Lower lobe of right lung (tissue), 2 donors: ENCODE results near the gene TMPRSS3. TPM values are rescaled to one million over a fixed set of nuclear protein-coding genes. Genes with fewer than 3 reads are reported as not detected.

Source experiments
- ATAC-seq, 2 donors: fragments of 200-7000 bp; cut with Tn5 transposase; one replicate each; pipeline ENCODE4 v1.9.1; 2020 to 2022; ENCODE audit warnings: mild to moderate bottlenecking in 2 of 2, moderate library complexity in 2 of 2
- DNase-seq: peaks from one replicate; pipeline ENCODE4 v3.0.0-alpha.2; 2020
- H3K27ac ChIP-seq: fragments of 200-600 bp; one replicate; pipeline ENCODE4 v1.8.0; 2022
- H3K27me3 ChIP-seq: fragments of 200-600 bp; one replicate; pipeline ENCODE4 v1.8.0; 2022; ENCODE audit warnings: low read depth
- H3K36me3 ChIP-seq: fragments of 200-600 bp; one replicate; pipeline ENCODE4 v1.8.0; 2022; ENCODE audit warnings: mild to moderate bottlenecking
- H3K4me1 ChIP-seq: fragments of 200-600 bp; one replicate; pipeline ENCODE4 v1.8.0; 2022
- H3K4me3 ChIP-seq: fragments of 200-600 bp; one replicate; pipeline ENCODE4 v1.8.0; 2022; ENCODE audit warnings: mild to moderate bottlenecking
- H3K9me3 ChIP-seq: fragments of 200-600 bp; one replicate; pipeline ENCODE4 v1.8.0; 2022
- intact Hi-C: fragments of 100-400 bp; cut with DNase I; formaldehyde crosslinking; loops from one replicate; pipeline ENCODE4 v1.11.0; 2022
- total RNA-seq: library from RNA; stranded (reverse); fragmentation: NEBNext Ultra II Directional; extraction: Animal tissue kit (Norgen Biotek cat#: 25700); gene quantifications from one replicate; pipeline ENCODE4 v1.2.1, GENCODE V29; 2021
- TF ChIP-seq, protein P1 (sequence below): fragments of 200-600 bp; IDR thresholded peaks from one replicate; pipeline ENCODE4 v1.8.0; 2022; ENCODE audit warnings: antibody characterized with exemption, mild to moderate bottlenecking
- donor health status: DM: no; HTN: yes; CAD: no; lungs with severe emphysema.

Gene TMPRSS3
- total RNA-seq, 1 donor from 2014 or later = 3.8 TPM

DNA sequence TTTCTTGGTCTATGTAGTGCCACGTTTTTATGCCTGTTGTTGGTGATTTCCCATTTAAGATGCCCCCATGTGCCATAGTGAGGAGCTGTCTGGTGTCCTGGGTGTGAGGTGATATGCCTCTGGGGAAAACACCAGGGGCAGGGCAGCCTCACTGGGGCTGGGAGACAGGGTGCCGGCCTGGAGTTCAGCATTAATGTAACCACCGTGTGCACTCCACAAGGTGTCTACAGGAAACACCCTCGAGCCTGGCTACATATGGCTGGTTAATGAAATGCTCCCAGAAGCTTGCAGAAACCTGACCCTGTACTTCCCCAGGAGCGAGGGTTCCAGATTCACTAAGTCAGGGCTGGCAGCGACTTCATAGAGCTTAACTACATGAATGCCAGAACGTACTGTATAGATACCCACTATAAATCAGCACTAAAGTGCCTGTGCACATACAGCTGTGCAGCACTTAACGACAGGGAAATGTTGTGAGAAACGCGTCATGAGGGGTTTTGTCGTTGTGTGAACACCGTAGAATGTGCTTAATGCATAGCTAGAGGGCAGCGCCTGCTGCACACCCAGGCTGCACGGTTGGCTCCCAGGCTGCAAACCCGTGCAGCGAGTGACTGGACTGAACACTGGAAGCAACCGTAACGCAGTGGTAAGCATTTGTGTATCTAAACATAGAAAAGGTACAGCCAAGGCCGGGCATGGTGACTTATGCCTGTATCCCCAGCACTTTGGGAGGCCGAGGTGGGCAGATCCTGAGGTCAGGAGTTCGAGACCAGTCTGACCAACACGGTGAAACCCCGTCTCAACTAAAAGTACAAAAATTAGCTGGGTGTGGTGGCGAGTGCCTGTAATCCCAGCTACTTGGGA lies 55.4 kb downstream of the TMPRSS3 start:
- DNase-seq = no peak

DNA sequence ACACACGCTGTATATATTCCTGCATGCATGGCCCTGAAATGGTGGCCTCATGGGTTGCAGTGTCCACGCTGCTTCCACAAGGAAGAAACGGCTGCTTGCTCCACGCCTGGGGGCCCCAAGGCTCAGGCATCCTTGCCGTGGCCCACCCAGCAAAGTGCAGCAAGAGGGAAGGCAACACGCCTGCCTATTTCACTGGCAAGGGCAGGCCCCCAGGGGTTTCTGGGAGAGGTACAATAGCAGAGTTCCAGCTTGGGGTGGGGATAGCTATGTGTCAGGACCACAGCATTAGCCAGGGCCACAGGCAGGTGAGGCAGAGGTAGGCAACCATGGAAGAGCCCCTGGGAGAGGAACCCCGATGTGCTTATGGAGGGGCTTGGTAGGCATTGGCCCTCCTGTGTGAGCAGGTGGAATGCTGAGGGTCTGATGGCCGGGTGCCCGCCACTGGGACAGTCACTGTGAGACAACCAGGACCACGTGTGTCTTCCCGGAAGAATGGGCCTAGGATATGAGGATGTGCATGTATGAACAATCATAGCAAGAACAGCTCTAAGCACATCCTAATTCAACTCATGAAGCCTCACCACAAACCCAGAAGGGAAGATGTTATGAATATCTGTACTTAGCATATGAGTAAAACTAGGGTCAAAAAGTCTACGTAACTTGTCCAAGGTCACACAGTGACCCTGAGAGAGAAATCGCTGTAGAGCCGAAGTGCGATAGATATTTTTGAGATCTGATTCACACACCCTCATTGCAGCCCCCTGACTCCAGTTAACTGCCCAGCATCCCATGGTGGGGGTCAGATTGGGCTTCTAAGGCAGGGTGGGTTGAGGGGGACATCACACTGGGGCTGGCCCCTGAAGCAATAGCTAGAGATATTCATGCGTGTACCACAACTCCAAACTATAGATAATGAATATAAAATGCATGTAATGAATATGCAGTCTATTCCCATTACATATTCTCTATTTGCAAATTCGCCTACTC lies 56.8 kb downstream of the TMPRSS3 start:
- H3K27ac ChIP-seq = no peak overlapping the region
- H3K4me1 ChIP-seq = peaks cover 11% of the 10 kb centered on the region
- H3K4me3 ChIP-seq = no peak overlapping the region
- ATAC-seq = no peak
- DNase-seq = no peak
- H3K27me3 ChIP-seq = peaks cover 6% of the 10 kb centered on the region
- TF ChIP-seq, protein P1, sequence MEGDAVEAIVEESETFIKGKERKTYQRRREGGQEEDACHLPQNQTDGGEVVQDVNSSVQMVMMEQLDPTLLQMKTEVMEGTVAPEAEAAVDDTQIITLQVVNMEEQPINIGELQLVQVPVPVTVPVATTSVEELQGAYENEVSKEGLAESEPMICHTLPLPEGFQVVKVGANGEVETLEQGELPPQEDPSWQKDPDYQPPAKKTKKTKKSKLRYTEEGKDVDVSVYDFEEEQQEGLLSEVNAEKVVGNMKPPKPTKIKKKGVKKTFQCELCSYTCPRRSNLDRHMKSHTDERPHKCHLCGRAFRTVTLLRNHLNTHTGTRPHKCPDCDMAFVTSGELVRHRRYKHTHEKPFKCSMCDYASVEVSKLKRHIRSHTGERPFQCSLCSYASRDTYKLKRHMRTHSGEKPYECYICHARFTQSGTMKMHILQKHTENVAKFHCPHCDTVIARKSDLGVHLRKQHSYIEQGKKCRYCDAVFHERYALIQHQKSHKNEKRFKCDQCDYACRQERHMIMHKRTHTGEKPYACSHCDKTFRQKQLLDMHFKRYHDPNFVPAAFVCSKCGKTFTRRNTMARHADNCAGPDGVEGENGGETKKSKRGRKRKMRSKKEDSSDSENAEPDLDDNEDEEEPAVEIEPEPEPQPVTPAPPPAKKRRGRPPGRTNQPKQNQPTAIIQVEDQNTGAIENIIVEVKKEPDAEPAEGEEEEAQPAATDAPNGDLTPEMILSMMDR = no peak
- H3K9me3 ChIP-seq = no peaks in the 10 kb centered on the region
- H3K36me3 ChIP-seq = no peaks in the 10 kb centered on the region
- intact Hi-C loops = no loop called here

More for the DNA sequence above, 55.4 kb downstream of the TMPRSS3 start:
- Histone ChIP-seq H3K27ac (no peak overlapping the region), H3K4me1 (peaks cover 11% of the 10 kb centered on the region), H3K4me3 (no peak overlapping the region), H3K9me3 (no peaks in the 10 kb centered on the region), H3K36me3 (no peaks in the 10 kb centered on the region), H3K27me3 (peaks cover 6% of the 10 kb centered on the region)
- TF ChIP-seq, protein P1 = no peak
- no peak for ATAC-seq
- intact Hi-C loops = no loop called here

DNA sequence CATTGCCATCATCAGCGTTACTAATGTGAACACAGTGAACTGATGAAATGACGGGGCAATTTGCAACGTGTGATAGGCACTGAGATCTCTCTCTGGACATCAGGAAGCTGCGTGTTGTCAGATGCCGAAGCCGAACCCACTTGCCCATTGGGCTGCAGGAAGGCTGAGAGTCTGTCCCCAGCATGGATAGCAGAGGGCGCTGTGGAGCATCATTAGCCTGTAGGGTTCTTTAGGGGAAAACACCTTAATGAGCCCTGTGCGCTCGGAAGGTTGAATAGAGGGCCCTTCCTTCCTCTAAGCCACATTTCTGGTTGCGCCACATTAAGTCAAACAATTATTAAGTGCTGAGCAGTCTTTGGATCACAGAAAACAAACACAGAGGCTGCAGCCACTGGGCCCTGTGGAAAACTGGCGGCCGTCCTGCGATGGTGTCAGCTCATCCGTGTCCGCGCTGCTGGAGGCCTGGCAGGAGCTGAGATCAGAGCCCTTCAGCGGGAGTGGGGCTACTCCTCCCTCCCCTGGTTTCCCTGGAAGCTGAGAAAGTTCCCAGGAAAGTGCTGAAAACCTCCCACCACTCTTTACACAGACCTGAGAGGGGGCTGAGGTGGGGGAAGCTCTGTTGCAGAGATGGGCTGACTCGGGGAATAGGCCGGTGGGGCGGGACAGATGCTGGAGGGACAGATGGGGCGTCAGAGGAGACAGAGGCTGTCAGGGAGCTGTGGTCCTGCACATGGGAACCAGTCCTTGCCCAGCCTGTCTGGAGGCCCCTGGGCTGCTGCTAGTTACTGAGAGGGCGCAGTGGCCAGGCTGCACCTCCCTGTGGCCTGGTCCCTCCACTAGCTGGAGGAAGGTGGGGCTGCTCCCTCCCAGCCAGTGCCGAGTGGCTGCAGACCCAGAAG lies 57.8 kb downstream of the TMPRSS3 start:
- TF ChIP-seq, protein P1 = peak; percentile 75
- no peak overlapping the region for H3K27ac ChIP-seq
- H3K9me3 ChIP-seq = no peaks in the 10 kb centered on the region
- ATAC-seq (peak; percentile 95 to 98), DNase-seq (peak; percentile 86)
- H3K4me1 ChIP-seq = peaks cover 11% of the 10 kb centered on the region
- H3K4me3 ChIP-seq = no peak overlapping the region
- peaks cover 6% of the 10 kb centered on the region for H3K27me3 ChIP-seq
- intact Hi-C loops = no loop called here
- H3K36me3 ChIP-seq = no peaks in the 10 kb centered on the region

DNA sequence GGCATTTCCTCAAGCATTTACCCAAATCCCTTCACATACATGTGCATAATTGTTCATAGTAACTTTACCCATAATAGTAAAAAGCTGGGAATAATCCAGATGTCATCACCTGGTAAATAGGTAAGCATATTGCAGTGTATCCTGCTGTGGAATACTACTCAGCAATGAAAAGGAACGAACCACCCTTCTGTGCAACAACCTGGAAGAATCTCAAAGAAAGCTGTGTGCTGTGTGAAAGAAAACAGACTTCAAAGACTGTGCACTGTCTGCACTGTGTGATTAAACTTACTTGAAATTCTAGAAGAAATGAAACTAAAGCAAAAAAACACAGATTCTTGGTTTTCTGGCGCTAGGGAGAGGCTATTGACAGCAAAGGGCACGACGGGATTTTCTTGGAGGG lies 58.6 kb downstream of the TMPRSS3 start:
- Histone ChIP-seq H3K36me3 (no peaks in the 10 kb centered on the region), H3K27me3 (peaks cover 6% of the 10 kb centered on the region), H3K4me1 (peaks cover 11% of the 10 kb centered on the region), H3K27ac (no peak overlapping the region), H3K9me3 (no peaks in the 10 kb centered on the region), H3K4me3 (no peak overlapping the region)
- ATAC-seq (no peak), DNase-seq (no peak)
- intact Hi-C loops = no loop called here
- TF ChIP-seq, protein P1 = no peak
